Right hindlimb (tissue), 1 donor: ENCODE data around the gene PRIMA1.

Experiments used
- DNase-seq: peaks from one replicate; pipeline ENCODE4 v3.0.0-alpha.2; 2018

PRIMA1 gene

GRCh38 chr14:93728651-93729016 lies 59.7 kb downstream of the PRIMA1 start:
- no peak for DNase-seq

- no peak for DNase-seq
Observed at GRCh38 chr14:93727917-93728650, 60.2 kb downstream of the PRIMA1 start.

- no peak for DNase-seq
Observed at GRCh38 chr14:93727039-93727740, 61.1 kb downstream of the PRIMA1 start.

- DNase-seq, result no peak
Observed at GRCh38 chr14:93725993-93726392, 62.3 kb downstream of the PRIMA1 start.

GRCh38 chr14:93725002-93725582 lies 63.2 kb downstream of the PRIMA1 start:
- DNase-seq, result no peak

GRCh38 chr14:93723001-93723400 lies 65.3 kb downstream of the PRIMA1 start:
- DNase-seq, result peak; percentile 7

GRCh38 chr14:93720981-93721483 lies 67.3 kb downstream of the PRIMA1 start:
- peak; percentile 13 for DNase-seq

- DNase-seq, result peak; percentile 10
Observed at GRCh38 chr14:93720076-93720815, 68.0 kb downstream of the PRIMA1 start.

- DNase-seq, result no peak
Observed at GRCh38 chr14:93719256-93719655, 69.0 kb downstream of the PRIMA1 start.

GRCh38 chr14:93717668-93718320 lies 70.5 kb downstream of the PRIMA1 start:
- DNase-seq, result peak; percentile 7

GRCh38 chr14:93716746-93717667 lies 71.3 kb downstream of the PRIMA1 start:
- peak; percentile 8 for DNase-seq

- DNase-seq, result peak; percentile 6
Observed at GRCh38 chr14:93716002-93716745, 72.1 kb downstream of the PRIMA1 start.

GRCh38 chr14:93715279-93715927 lies 72.9 kb downstream of the PRIMA1 start:
- DNase-seq, result no peak

- no peak for DNase-seq
Observed at GRCh38 chr14:93714605-93715004, 73.7 kb downstream of the PRIMA1 start.

- DNase-seq, result no peak
Observed at GRCh38 chr14:93713726-93714405, 74.4 kb downstream of the PRIMA1 start.

GRCh38 chr14:93712838-93713724 lies 75.2 kb downstream of the PRIMA1 start:
- no peak for DNase-seq

GRCh38 chr14:93712079-93712837 lies 76.0 kb downstream of the PRIMA1 start:
- no peak for DNase-seq

- no peak for DNase-seq
Observed at GRCh38 chr14:93709249-93709648, 79.0 kb downstream of the PRIMA1 start.
